ENCODE measurements around the gene DBN1.

- TF ChIP-seq EZH2 (IDR thresholded peaks at IDR 0.05; ENCODE audit: low read length, unreplicated experiment) (no peak), CTCF (conservative IDR thresholded peaks at IDR 0.05; ENCODE audit: low read depth, low read length) (no peak)
Observed at GRCh38 chr5:177469750-177470525, 3.5 kb downstream of the DBN1 start.

All from PC-3 (cell line).